GM12801 (cell line): ENCODE data around the gene ASB5.

ENCODE experiments used
- TF ChIP-seq, protein P1 (sequence below): IDR thresholded peaks from one replicate; pipeline ENCODE4 v1.5.1; 2011; ENCODE audit warnings: control low read depth; ENCODE audit not compliant: insufficient read length; ENCODE audit errors: extremely low read depth

ASB5 gene

DNA sequence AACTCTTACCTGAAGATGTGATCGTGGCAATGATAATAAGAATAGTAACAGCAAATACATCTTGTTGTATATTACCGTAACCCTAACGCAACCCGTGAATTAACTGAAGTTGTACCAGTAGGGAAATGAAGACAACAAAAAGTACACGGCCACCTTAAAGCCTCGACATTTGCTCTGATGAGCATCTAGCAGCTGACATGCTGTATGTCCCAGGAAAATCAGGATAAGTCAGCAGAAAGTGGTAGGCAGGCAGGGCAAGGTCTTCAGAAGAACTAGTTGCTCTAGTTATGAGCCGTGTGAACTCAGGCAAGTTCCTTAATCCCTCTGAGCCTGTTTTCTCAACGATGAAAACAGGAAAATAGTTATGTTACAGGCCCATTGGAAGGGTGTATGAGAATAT lies 7.7 kb upstream of the ASB5 start:
- TF ChIP-seq, protein P1, sequence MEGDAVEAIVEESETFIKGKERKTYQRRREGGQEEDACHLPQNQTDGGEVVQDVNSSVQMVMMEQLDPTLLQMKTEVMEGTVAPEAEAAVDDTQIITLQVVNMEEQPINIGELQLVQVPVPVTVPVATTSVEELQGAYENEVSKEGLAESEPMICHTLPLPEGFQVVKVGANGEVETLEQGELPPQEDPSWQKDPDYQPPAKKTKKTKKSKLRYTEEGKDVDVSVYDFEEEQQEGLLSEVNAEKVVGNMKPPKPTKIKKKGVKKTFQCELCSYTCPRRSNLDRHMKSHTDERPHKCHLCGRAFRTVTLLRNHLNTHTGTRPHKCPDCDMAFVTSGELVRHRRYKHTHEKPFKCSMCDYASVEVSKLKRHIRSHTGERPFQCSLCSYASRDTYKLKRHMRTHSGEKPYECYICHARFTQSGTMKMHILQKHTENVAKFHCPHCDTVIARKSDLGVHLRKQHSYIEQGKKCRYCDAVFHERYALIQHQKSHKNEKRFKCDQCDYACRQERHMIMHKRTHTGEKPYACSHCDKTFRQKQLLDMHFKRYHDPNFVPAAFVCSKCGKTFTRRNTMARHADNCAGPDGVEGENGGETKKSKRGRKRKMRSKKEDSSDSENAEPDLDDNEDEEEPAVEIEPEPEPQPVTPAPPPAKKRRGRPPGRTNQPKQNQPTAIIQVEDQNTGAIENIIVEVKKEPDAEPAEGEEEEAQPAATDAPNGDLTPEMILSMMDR, result no peak

DNA sequence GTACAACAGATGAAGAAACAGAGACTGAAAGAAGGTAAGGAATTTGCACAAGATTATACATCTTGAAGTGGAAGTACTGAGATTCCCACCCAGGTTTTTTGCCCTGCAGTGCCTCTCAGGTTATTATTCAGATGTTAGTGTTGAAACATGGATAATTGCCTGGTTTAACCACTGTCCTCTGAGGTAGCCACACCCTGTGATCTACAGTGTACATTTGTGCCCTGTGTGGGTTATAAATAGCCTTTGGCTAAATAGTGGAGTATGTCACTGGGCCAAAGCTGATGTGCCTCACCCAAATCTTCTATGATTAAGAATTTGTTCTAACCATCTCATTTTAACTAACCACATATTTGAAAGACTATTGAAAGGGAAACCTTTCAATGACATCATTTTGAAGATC lies 5.4 kb upstream of the ASB5 start:
- TF ChIP-seq, protein P1, result no peak

DNA sequence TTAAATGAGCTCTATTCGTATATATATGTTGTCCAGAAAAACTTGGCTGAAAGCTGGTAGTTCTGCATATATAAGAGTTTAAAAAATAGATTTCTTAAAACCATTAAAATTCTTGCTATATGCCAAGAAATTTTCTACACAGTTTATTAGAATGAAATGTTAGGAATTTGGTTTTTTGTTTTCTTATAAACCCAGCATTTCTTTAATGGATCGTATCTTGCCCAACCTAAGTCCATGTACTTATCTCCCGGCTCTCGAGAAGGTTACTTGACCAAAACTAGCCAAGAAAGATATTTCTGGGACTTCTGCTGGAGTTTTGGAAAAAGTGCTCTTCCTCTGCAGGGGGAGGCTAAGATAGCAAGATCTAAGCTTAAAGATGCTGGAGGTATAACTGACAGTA lies 4.7 kb upstream of the ASB5 start:
- TF ChIP-seq, protein P1, result no peak

DNA sequence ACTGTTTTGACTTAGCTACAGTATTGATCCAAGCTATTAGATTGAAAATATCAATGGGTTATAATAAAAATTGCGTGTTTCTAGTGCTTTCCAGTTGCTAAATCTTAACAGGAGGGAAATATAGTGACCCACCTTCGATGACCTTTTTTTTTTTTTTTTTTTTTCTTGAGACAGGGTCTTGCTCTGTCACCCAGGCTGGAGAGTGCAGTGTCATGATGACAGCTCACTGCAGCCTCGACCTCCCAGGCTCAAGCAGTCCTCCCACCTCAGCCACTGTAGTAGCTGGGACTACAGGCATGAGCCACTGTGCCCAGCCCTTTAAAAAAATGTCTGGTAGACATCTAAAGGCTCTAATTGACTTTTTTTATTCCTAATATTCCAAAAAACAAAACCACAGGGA lies 3.8 kb upstream of the ASB5 start:
- TF ChIP-seq, protein P1, result no peak

DNA sequence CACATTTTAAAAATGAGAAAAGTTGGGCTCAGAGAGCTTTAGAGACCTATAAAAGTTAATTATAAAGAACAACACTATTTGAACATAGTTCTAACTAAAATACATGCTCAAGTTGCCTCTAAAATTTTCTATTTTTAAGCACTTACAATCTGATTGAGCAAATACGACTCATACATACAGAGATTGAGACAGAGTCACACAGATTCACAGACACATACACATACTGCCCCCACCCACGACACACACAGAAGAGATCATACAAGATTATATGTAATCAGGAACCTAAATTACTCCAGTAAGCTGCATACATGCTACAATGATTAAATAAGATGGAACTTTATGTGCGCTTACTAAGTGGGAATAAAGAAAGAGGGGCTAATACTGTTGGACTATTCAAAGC lies 2.7 kb upstream of the ASB5 start:
- TF ChIP-seq, protein P1, result no peak

DNA sequence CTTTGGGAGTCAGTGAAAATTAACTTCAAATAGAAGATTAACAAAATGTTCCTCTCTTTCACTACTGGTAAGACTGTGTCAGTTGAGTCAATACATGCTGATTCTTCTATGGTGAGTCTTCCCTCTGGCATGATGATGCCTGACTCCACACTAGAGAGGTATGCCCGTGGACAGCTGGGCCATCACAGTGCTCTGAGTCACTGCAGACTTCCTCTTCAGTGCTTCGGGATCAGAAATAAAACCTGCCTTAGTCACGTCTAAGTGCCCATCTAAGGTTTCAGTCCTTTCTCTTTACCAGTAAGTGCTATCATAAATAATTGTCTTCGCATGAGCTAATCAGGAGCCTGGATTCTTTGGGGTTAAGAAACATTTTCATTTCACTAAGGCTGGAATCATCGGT lies 1.6 kb upstream of the ASB5 start:
- TF ChIP-seq, protein P1, result no peak

DNA sequence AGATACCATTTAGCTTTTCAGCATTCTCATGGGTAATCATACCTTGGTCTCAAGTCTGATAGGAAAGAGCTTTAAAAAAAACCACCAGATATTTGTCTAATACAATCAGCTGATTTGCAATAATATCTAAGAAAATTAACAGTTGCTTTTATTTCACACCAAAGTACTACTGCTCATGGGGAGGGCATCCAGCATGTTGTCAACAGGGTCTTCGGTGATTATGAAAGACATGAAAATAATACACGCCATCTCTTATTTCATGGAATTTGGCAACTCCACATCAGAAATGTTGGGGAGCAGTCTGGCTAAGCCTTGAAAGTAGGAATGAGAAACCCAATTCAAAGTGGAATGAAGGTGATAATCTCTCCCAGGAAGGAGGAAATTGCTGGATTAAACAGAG lies 3.0 kb downstream of the ASB5 start:
- TF ChIP-seq, protein P1, result no peak

DNA sequence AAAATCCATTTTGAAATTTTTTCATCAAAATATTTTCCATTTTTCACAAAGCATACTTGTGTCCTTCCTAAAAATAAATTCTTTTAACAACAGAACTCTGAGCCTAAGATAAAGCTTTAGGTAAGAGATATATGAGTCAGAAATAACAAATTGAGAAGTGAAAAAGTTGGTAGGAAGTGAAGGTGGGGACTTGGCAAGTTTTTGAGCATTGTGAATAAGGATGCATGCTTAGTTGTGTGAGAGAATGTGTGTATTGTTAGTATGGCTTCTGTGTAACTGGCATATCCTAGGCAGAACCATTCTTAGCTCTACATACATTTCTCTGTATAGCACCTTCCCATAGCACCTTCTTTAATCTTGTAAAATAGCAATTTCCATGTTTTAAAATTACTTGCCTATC lies 6.8 kb downstream of the ASB5 start:
- TF ChIP-seq, protein P1, result no peak
